ENCODE results near the gene TMEM181.

DNA sequence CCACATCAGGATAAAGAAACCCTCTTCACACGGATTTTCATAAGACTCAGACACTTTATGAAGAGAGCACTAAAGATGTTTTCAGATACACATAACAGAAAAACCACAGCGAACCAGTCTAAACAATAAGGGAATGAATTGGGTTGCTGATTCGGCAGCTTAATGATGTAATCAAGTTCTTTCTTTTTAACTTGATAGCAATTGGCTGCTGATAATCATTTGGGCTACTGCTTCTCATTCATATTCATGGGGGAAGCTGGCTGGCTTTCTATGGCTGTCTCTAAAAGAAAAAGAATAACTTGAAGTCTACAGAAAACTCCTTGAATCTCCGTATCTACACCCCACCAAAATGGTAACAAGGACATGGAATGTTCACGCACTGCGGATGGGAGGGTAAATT lies 20.0 kb upstream of the TMEM181 start:
- TF ChIP-seq CTCF (IDR thresholded peaks at IDR 0.05; ENCODE audit: insufficient read depth, low read length, poor library complexity, severe bottlenecking) = no peak
- no peak for TF ChIP-seq EZH2phosphoT487 (conservative IDR thresholded peaks at IDR 0.05; ENCODE audit: low read length)

All from SU-DHL-6 (cell line).